Uterus (tissue), 4 donors: ENCODE data around the gene TSHZ2. TPM values are rescaled to one million over a fixed set of nuclear protein-coding genes. Genes with fewer than 3 reads are reported as not detected.
"Not testable (repeated sequence)": the region's sequence is repeated elsewhere in the genome, so short reads cannot be mapped to it uniquely, and the experiment has no call there.

Experiments
- DNase-seq, 2 donors: peaks; one replicate each; pipeline ENCODE4 v3.0.0-alpha.2; 2019 to 2020
- H3K27ac ChIP-seq, 2 donors: fragments of 200-600 bp; sonication (generic); 1 replicate in 1 of 2; 2 replicates in 1 of 2; pipeline ENCODE4 v1.5.1; 2016 to 2018
- H3K27me3 ChIP-seq, 2 donors: fragments of 200-600 bp; sonication (generic); one replicate each; pipeline ENCODE4 v1.5.1; 2018 to 2019; ENCODE audit warnings: control low read depth in 1 of 2
- H3K36me3 ChIP-seq, 2 donors: fragments of 200-600 bp; sonication (generic); one replicate each; pipeline ENCODE4 v1.5.1; 2019; ENCODE audit warnings: control low read depth in 1 of 2
- H3K4me1 ChIP-seq, 2 donors: fragments of 200-600 bp; sonication (generic); one replicate each; pipeline ENCODE4 v1.5.1; 2018 to 2019; ENCODE audit warnings: control low read depth in 1 of 2
- H3K4me3 ChIP-seq, 2 donors: fragments of 200-600 bp; sonication (generic); 1 replicate in 1 of 2; 2 replicates in 1 of 2; pipeline ENCODE4 v1.5.1; 2018 to 2019; ENCODE audit warnings: mild to moderate bottlenecking in 1 of 2
- H3K9me3 ChIP-seq, 2 donors: fragments of 200-600 bp; sonication (generic); one replicate each; pipeline ENCODE4 v1.5.1; 2019; ENCODE audit warnings: control low read depth in 1 of 2
- CTCF ChIP-seq, 4 experiments: fragments of 200-600 bp in 2 of 4; fragments of 450-650 bp in 2 of 4; sonication (generic) in 2 of 4; IDR thresholded peaks; one replicate each; pipeline ENCODE4 v1.5.1; 2016 to 2019; ENCODE audit warnings: antibody characterized with exemption in 4 of 4, mild to moderate bottlenecking in 2 of 4, moderate library complexity in 1 of 4
- POLR2A ChIP-seq, 2 donors: fragments of 450-650 bp; IDR thresholded peaks; one replicate each; pipeline ENCODE4 v1.6.1; 2016; ENCODE audit warnings: antibody characterized with exemption in 2 of 2, mild to moderate bottlenecking in 1 of 2, moderate library complexity in 1 of 2
- intact Hi-C: fragments of 100-400 bp; cut with DNase I; formaldehyde crosslinking; loops from one replicate; pipeline ENCODE4 v1.15.1; 2023; ENCODE audit warnings: low total_unique reads
- total RNA-seq, 4 donors: library from RNA; depleted of rRNA in 3 of 4; stranded (reverse); fragments of >200 nt in 3 of 4; gene quantifications; one replicate each; pipeline versions ENCODE4 v1.1.0 to v1.2.4, GENCODE V29; 2014 to 2023
- donor health status: DM: yes; HTN: yes; CAD: no.

TSHZ2 gene
- total RNA-seq, 4 donors from 2014 or later, result 22.0 to 50.1 (median 33.1) TPM

GRCh38 chr20:53466279-53466678, 494.1 kb downstream of the TSHZ2 start:
- H3K4me3 ChIP-seq, result no peak overlapping the region
- no peaks in the 10 kb centered on the region for H3K4me1 ChIP-seq
- no peak for DNase-seq
- TF ChIP-seq CTCF (IDR thresholded peaks at IDR 0.05) (no peak), POLR2A (IDR thresholded peaks at IDR 0.05) (no peak)
- intact Hi-C loops, result no loop called here
- no peaks in the 10 kb centered on the region for H3K27me3 ChIP-seq
- H3K9me3 ChIP-seq, result no peaks in the 10 kb centered on the region
- H3K36me3 ChIP-seq, result no peaks in the 10 kb centered on the region
- H3K27ac ChIP-seq, result no peak overlapping the region

DNA sequence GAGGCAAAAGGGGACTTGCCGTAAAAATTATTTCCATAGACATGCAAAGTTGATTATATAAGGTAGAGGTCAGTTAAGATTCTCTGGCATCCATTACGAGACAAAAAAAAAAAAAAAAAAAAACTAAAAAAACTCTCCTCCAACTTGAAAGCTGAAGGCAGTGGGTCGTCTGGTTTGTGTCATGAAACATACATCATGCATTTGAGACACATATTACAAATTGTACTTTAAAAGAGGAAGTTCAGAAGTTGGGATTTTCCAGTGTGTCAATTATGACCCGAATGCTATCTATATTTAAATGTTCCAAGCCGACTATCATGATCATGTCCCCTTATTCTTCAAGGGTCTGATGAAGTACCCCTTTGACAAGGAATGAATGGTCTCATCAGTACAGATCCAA, 496.4 kb downstream of the TSHZ2 start:
- no peaks in the 10 kb centered on the region for H3K27me3 ChIP-seq
- no peak for TF ChIP-seq CTCF (IDR thresholded peaks at IDR 0.05)
- TF ChIP-seq POLR2A (IDR thresholded peaks at IDR 0.05), result no peak
- no peak for DNase-seq
- intact Hi-C loops, result no loop called here
- no peaks in the 10 kb centered on the region for H3K36me3 ChIP-seq
- no peaks in the 10 kb centered on the region for H3K9me3 ChIP-seq
- no peaks in the 10 kb centered on the region for H3K4me1 ChIP-seq
- no peak overlapping the region for H3K4me3 ChIP-seq
- H3K27ac ChIP-seq, result no peak overlapping the region

GRCh38 chr20:53472859-53473258, 500.7 kb downstream of the TSHZ2 start:
- H3K27ac ChIP-seq, H3K9me3 ChIP-seq, H3K4me1 ChIP-seq, H3K4me3 ChIP-seq, intact Hi-C loops, H3K36me3 ChIP-seq, DNase-seq, H3K27me3 ChIP-seq: not testable (repeated sequence)

DNA sequence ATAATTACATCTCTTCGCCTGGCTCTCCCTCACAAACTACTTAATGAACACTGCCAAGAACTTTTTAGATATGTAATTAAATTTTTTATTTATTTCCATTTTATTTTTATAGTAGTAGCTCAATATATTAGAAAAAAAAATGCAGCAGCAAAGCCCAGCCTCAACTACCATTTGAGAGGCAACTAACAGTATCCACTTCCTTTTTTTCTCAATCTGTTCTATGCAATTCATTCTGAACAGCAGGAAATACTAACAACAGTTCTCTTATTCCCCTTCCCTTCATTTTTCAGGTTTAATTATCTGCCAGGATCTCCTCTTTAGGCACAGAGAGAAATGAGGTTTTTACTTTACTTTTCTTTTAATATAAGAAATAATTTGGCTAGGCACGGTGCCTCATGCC, 508.8 kb downstream of the TSHZ2 start:
- Histone ChIP-seq H3K4me3 (no peak overlapping the region), H3K4me1 (no peaks in the 10 kb centered on the region), H3K27me3 (no peaks in the 10 kb centered on the region), H3K27ac (no peak overlapping the region), H3K9me3 (peaks cover 0 to 2% of the 10 kb centered on the region in 2 donors), H3K36me3 (no peaks in the 10 kb centered on the region)
- TF ChIP-seq CTCF (IDR thresholded peaks at IDR 0.05) (no peak), POLR2A (IDR thresholded peaks at IDR 0.05) (no peak)
- intact Hi-C loops, result no loop called here
- DNase-seq, result no peak

GRCh38 chr20:53487461-53488200, 515.5 kb downstream of the TSHZ2 start:
- no peak overlapping the region for H3K27ac ChIP-seq
- H3K36me3 ChIP-seq, result no peaks in the 10 kb centered on the region
- H3K27me3 ChIP-seq, result no peaks in the 10 kb centered on the region
- intact Hi-C loops, result no loop called here
- no peaks in the 10 kb centered on the region for H3K4me1 ChIP-seq
- H3K9me3 ChIP-seq, result peaks cover 0 to 2% of the 10 kb centered on the region in 2 donors
- no peak for DNase-seq
- TF ChIP-seq CTCF (IDR thresholded peaks at IDR 0.05) (no peak), POLR2A (IDR thresholded peaks at IDR 0.05) (no peak)
- no peak overlapping the region for H3K4me3 ChIP-seq
